ENCODE results near the gene QRSL1. TPM values are rescaled to one million over a fixed set of nuclear protein-coding genes. Genes with fewer than 3 reads are reported as not detected.

The QRSL1 gene
- total and polyA plus RNA-seq, 12 donors, result 8.1 to 20.0 (median 14.5) TPM

DNA sequence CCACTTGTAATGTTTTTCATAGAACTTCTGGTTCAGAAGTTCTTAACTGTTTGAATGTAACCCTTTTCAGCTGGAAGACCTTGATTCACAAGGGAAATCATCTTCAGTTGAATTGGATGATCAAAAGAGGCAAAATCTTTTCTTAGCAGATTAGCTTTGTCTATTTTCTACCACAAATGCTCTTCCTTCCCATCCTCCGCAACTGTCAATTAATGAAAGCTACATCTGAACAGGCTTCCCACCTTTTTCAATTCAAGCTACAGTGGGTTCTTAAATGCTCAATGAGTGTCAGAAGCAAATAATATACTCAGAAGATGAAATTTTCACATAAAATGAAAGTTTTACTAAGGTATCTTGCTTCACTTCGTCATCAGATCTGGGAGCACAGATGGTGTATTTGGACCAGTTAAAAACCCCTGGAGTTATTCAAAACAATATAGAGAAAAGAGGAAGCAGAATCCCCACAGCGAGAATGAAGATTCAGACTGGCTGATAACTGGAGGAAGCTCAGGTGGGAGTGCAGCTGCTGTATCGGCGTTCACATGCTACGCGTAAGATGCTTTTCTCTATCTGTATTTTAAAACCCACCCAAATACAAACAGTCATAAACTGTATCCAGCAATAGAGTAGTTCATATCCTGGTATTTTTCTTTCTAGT, 19.4 kb downstream of the QRSL1 start:
- TF ChIP-seq, protein P1, sequence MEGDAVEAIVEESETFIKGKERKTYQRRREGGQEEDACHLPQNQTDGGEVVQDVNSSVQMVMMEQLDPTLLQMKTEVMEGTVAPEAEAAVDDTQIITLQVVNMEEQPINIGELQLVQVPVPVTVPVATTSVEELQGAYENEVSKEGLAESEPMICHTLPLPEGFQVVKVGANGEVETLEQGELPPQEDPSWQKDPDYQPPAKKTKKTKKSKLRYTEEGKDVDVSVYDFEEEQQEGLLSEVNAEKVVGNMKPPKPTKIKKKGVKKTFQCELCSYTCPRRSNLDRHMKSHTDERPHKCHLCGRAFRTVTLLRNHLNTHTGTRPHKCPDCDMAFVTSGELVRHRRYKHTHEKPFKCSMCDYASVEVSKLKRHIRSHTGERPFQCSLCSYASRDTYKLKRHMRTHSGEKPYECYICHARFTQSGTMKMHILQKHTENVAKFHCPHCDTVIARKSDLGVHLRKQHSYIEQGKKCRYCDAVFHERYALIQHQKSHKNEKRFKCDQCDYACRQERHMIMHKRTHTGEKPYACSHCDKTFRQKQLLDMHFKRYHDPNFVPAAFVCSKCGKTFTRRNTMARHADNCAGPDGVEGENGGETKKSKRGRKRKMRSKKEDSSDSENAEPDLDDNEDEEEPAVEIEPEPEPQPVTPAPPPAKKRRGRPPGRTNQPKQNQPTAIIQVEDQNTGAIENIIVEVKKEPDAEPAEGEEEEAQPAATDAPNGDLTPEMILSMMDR (IDR thresholded peaks at IDR 0.05), result no peak
- no peaks in the 10 kb centered on the region for H3K9me3 ChIP-seq
- no peak overlapping the region for H3K27ac ChIP-seq
- 95% methylated on average over 7 of the region's 7 CpGs for WGBS, 2 donors
- no peaks in the 10 kb centered on the region for H3K27me3 ChIP-seq
- peaks cover 0 to 94% (median 42%) of the 10 kb centered on the region in 9 donors for H3K36me3 ChIP-seq
- no peak for ATAC-seq
- H3K4me3 ChIP-seq, result no peak overlapping the region
- no peaks in the 10 kb centered on the region for H3K4me1 ChIP-seq
- intact Hi-C loops (cut with DNase I), result no loop called here
- no peak for DNase-seq

DNA sequence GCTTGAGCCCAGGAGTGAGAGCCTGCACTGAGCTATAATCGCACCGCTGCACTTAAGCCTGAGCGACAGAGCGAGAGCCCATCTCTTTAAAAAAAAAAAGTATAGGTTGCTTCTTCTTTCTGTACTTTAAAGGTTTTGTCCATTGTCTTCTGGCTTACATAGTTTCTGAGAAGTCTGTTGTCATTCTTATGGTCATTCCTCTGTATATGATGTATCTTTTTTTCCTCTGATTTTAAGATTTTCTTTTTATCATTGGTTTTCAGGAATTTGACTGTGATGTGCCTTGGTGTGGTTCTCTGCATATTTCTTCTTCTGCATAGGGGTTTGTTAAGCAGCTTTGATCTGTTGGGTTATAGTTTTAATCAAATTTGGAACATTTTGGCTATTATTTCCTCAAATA, 29.1 kb downstream of the QRSL1 start:
- no peak overlapping the region for H3K27ac ChIP-seq
- H3K9me3 ChIP-seq, result peaks cover 0 to 20% (median 13%) of the 10 kb centered on the region in 11 donors
- 96 to 98% methylated on average over 4 of the region's 4 CpGs for whole genome bisulfite sequencing, 2 donors
- ATAC-seq (no peak), DNase-seq (no peak)
- no peaks in the 10 kb centered on the region for H3K27me3 ChIP-seq
- no peak overlapping the region for H3K4me3 ChIP-seq
- intact Hi-C loops (cut with DNase I), result no loop called here
- no peaks in the 10 kb centered on the region for H3K4me1 ChIP-seq
- TF ChIP-seq, protein P1 (IDR thresholded peaks at IDR 0.05), result no peak
- H3K36me3 ChIP-seq, result peaks cover 0 to 100% (median 54%) of the 10 kb centered on the region in 9 donors

DNA sequence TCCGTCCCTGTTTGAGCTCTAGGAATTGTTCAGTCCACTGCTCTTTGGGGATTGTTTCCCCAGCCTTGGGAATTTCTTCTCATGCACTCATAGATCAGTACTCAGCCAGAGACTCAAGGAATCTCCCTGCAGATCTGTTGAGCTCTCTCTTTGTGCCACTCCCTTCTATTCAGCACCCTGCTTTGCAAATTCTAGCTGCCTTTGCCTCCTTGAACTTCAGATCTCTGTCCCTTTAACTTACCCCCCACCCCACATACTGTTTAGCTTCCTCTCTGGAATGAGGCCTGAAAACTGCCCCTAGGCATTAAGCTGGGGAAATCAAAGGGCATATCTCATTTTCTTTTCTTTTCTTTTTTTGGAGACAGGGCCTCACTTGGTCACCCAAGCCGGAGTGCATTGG, 30.5 kb downstream of the QRSL1 start:
- WGBS, 2 donors, result 94 to 95% methylated on average over 2 of the region's 2 CpGs
- DNase-seq (no peak), ATAC-seq (no peak)

DNA sequence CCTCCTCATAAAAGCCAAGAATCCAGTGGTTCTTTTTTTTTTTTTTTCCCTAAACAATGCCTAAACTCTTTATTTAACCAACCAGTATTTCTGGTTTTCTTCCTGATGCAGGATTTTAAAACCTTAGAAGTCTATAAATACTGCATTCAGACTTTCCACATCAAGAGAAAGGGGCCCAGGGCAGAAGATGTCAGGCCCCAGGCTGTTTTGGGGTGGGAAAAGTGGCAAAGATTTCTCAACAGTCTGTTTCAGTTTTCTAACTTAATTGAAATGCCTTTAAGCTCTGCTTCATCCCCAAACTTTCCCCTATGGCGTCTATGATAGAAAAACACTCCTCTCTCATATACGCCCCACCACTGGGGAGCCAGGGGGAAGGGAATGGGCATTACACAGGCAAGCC, 33.1 kb downstream of the QRSL1 start:
- intact Hi-C loops (cut with DNase I), result no loop called here
- H3K4me3 ChIP-seq, result no peak overlapping the region
- peaks cover 0 to 18% (median 13%) of the 10 kb centered on the region in 11 donors for H3K9me3 ChIP-seq
- TF ChIP-seq, protein P1 (IDR thresholded peaks at IDR 0.05), result no peak
- no peaks in the 10 kb centered on the region for H3K27me3 ChIP-seq
- no peak overlapping the region for H3K27ac ChIP-seq
- no peak for ATAC-seq
- WGBS, 2 donors, result 92 to 96% methylated on average over 2 of the region's 2 CpGs
- H3K4me1 ChIP-seq, result no peaks in the 10 kb centered on the region
- no peak for DNase-seq
- H3K36me3 ChIP-seq, result peaks cover 0 to 100% (median 36%) of the 10 kb centered on the region in 9 donors

More for the DNA sequence above, 30.5 kb downstream of the QRSL1 start:
- Histone ChIP-seq H3K4me1 (no peaks in the 10 kb centered on the region), H3K9me3 (peaks cover 0 to 20% (median 13%) of the 10 kb centered on the region in 11 donors), H3K36me3 (peaks cover 0 to 100% (median 51%) of the 10 kb centered on the region in 9 donors), H3K27me3 (no peaks in the 10 kb centered on the region), H3K4me3 (no peak overlapping the region), H3K27ac (no peak overlapping the region)
- TF ChIP-seq, protein P1 (IDR thresholded peaks at IDR 0.05), result no peak
- intact Hi-C loops (cut with DNase I), result no loop called here

All from heart right ventricle (tissue), 16 donors.